ENCODE data around the gene GPR17. TPM values are rescaled to one million over a fixed set of nuclear protein-coding genes. Genes with fewer than 3 reads are reported as not detected.

The GPR17 gene
- total RNA-seq, 2 donors from 2014 or later = 0.16 to 0.20 TPM

- intact Hi-C loops (cut with DNase I) = no loop called here
These were observed 23.2 kb upstream of the GPR17 start for GRCh38 chr2:127622561-127623387.

GRCh38 chr2:127623388-127624319 lies 22.3 kb upstream of the GPR17 start:
- no peaks in the 10 kb centered on the region for H3K27me3 ChIP-seq
- no peaks in the 10 kb centered on the region for H3K4me1 ChIP-seq
- intact Hi-C loops (cut with DNase I) = no loop called here
- DNase-seq = no peak
- no peak overlapping the region for H3K4me3 ChIP-seq
- no peak overlapping the region for H3K27ac ChIP-seq
- no peaks in the 10 kb centered on the region for H3K36me3 ChIP-seq
- H3K9ac ChIP-seq (ENCODE audit: low read depth in 2 of 2, low read length in 2 of 2) = no peak overlapping the region
- no peaks in the 10 kb centered on the region for H3K9me3 ChIP-seq
- no peak for TF ChIP-seq CTCF (IDR thresholded peaks at IDR 0.05)

More at GRCh38 chr2:127622561-127623387, 23.2 kb upstream of the GPR17 start:
- no peak for DNase-seq
- H3K9me3 ChIP-seq = no peaks in the 10 kb centered on the region
- no peak overlapping the region for H3K27ac ChIP-seq
- no peaks in the 10 kb centered on the region for H3K36me3 ChIP-seq
- no peaks in the 10 kb centered on the region for H3K4me1 ChIP-seq
- no peaks in the 10 kb centered on the region for H3K27me3 ChIP-seq
- no peak for TF ChIP-seq CTCF (IDR thresholded peaks at IDR 0.05)
- no peak overlapping the region for H3K9ac ChIP-seq (ENCODE audit: low read depth in 2 of 2, low read length in 2 of 2)
- H3K4me3 ChIP-seq = no peak overlapping the region

GRCh38 chr2:127624320-127624755 lies 21.6 kb upstream of the GPR17 start:
- no peak overlapping the region for H3K27ac ChIP-seq
- no peak overlapping the region for H3K4me3 ChIP-seq
- no peaks in the 10 kb centered on the region for H3K9me3 ChIP-seq
- H3K27me3 ChIP-seq = no peaks in the 10 kb centered on the region
- no peak for TF ChIP-seq CTCF (IDR thresholded peaks at IDR 0.05)
- no peak overlapping the region for H3K9ac ChIP-seq (ENCODE audit: low read depth in 2 of 2, low read length in 2 of 2)
- intact Hi-C loops (cut with DNase I) = no loop called here
- no peak for DNase-seq
- no peaks in the 10 kb centered on the region for H3K36me3 ChIP-seq
- H3K4me1 ChIP-seq = no peaks in the 10 kb centered on the region

GRCh38 chr2:127624756-127625571 lies 21.0 kb upstream of the GPR17 start:
- H3K27ac ChIP-seq = no peak overlapping the region
- H3K9me3 ChIP-seq = no peaks in the 10 kb centered on the region
- H3K4me1 ChIP-seq = no peaks in the 10 kb centered on the region
- no peak for TF ChIP-seq CTCF (IDR thresholded peaks at IDR 0.05)
- intact Hi-C loops (cut with DNase I) = no loop called here
- no peaks in the 10 kb centered on the region for H3K27me3 ChIP-seq
- H3K4me3 ChIP-seq = no peak overlapping the region
- DNase-seq = no peak
- H3K9ac ChIP-seq (ENCODE audit: low read depth in 2 of 2, low read length in 2 of 2) = no peak overlapping the region
- H3K36me3 ChIP-seq = no peaks in the 10 kb centered on the region

- Histone ChIP-seq H3K4me1 (no peaks in the 10 kb centered on the region), H3K9ac (ENCODE audit: low read depth in 2 of 2, low read length in 2 of 2) (no peak overlapping the region), H3K36me3 (no peaks in the 10 kb centered on the region), H3K27me3 (no peaks in the 10 kb centered on the region), H3K27ac (no peak overlapping the region), H3K4me3 (no peak overlapping the region), H3K9me3 (no peaks in the 10 kb centered on the region)
- intact Hi-C loops (cut with DNase I) = no loop called here
- no peak for TF ChIP-seq CTCF (IDR thresholded peaks at IDR 0.05)
- no peak for DNase-seq
These were observed 20.4 kb upstream of the GPR17 start for GRCh38 chr2:127625572-127625951.

Data from colonic mucosa (tissue), 4 donors.